SK-N-SH (cell line): Measurements from ENCODE around the gene SUN2.

Experiments used
- CTCF ChIP-seq: fragments of 200-600 bp; sonication (generic); IDR thresholded peaks from 2 replicates; pipeline ENCODE4 v1.6.1; 2017; ENCODE audit warnings: antibody characterized with exemption, mild to moderate bottlenecking, moderate library complexity
- EP300 ChIP-seq, 2 experiments: IDR thresholded peaks; 2 replicates each; pipeline versions ENCODE4 v1.4.0 to v1.6.1; 2012; ENCODE audit warnings: borderline replicate concordance in 1 of 2, low read depth in 1 of 2, low read length in 1 of 2
- GATA2 ChIP-seq: sonication (generic); formaldehyde crosslinking; IDR thresholded peaks from 2 replicates; pipeline ENCODE4 v1.5.0; 2020; ENCODE audit warnings: mild to moderate bottlenecking, missing genetic modification reagents
- JUND ChIP-seq: IDR thresholded peaks from 2 replicates; pipeline ENCODE4 v1.4.0; 2012
- MAX ChIP-seq: IDR thresholded peaks from 2 replicates; pipeline ENCODE4 v1.4.0; 2012; ENCODE audit warnings: low read depth
- PBX3 ChIP-seq: IDR thresholded peaks from 2 replicates; pipeline ENCODE4; 2012
- POLR2AphosphoS5 ChIP-seq: IDR thresholded peaks from 2 replicates; pipeline ENCODE4 v1.6.1; 2012; ENCODE audit warnings: low read depth, low read length
- RCOR1 ChIP-seq: fragments of 150-350 bp; IDR thresholded peaks from 2 replicates; pipeline ENCODE4 v1.6.1; 2017; ENCODE audit warnings: antibody characterized with exemption, low read length
- SMC3 ChIP-seq: IDR thresholded peaks from 2 replicates; pipeline ENCODE4 v1.6.1; 2012; ENCODE audit warnings: low read depth, low read length, improper control_type of control experiment

GRCh38 chr22:38748487-38749136 lies 7.2 kb downstream of the SUN2 start:
- no peak for TF ChIP-seq GATA2
- TF ChIP-seq POLR2AphosphoS5 = no peak
- no peak for TF ChIP-seq CTCF
- no peak for TF ChIP-seq EP300 (IDR thresholded peaks at IDR 0.05; ENCODE audit: borderline replicate concordance in 1 of 2, low read depth in 1 of 2, low read length in 1 of 2)
- TF ChIP-seq RCOR1 = no peak
- TF ChIP-seq JUND = no peak
- no peak for TF ChIP-seq PBX3
- TF ChIP-seq SMC3 = no peak
- no peak for TF ChIP-seq MAX
